Mesothelial cell of epicardium (in vitro differentiated cells): ENCODE measurements around the gene CACNA1C. TPM values are rescaled to one million over a fixed set of nuclear protein-coding genes. Genes with fewer than 3 reads are reported as not detected.

Source experiments
- DNase-seq, 2 experiments: peaks; one replicate each; pipeline ENCODE4 v3.0.0; 2021; ENCODE audit warnings: low spot score in 2 of 2; ENCODE audit not compliant: unreplicated experiment in 2 of 2
- H3K27ac Mint-ChIP-seq: 2 replicates; pipeline ENCODE4 v1.8.0; 2021; ENCODE audit warnings: mixed read lengths
- H3K27me3 Mint-ChIP-seq: 2 replicates; pipeline ENCODE4 v1.8.0; 2021; ENCODE audit warnings: low read depth, mixed read lengths
- H3K36me3 Mint-ChIP-seq: 2 replicates; pipeline ENCODE4 v1.8.0; 2021; ENCODE audit warnings: mixed read lengths
- H3K4me1 Mint-ChIP-seq: 2 replicates; pipeline ENCODE4 v1.8.0; 2021; ENCODE audit warnings: mixed read lengths
- H3K4me3 Mint-ChIP-seq: 2 replicates; pipeline ENCODE4 v1.8.0; 2021; ENCODE audit warnings: mild to moderate bottlenecking, moderate library complexity, mixed read lengths
- H3K9me3 Mint-ChIP-seq: 2 replicates; pipeline ENCODE4 v1.8.0; 2021; ENCODE audit warnings: mixed read lengths
- CTCF ChIP-seq: fragments of 200-600 bp; sonication (generic); IDR thresholded peaks from one replicate; pipeline ENCODE4 v1.5.0; 2021; ENCODE audit warnings: antibody characterized with exemption; ENCODE audit not compliant: unreplicated experiment
- total RNA-seq: library from RNA; stranded (reverse); gene quantifications from 3 replicates; pipeline ENCODE4 v1.2.1, GENCODE V29; 2021

The CACNA1C gene
- total RNA-seq, 1 donor from 2014 or later: 33.6 TPM

GRCh38 chr12:2043054-2043453 is 9.7 kb upstream of the CACNA1C start:
- no peaks in the 10 kb centered on the region for H3K9me3 Mint-ChIP-seq
- no peak overlapping the region for H3K27ac Mint-ChIP-seq
- H3K36me3 Mint-ChIP-seq: no peaks in the 10 kb centered on the region
- H3K27me3 Mint-ChIP-seq: no peaks in the 10 kb centered on the region
- TF ChIP-seq CTCF: no peak
- no peak for DNase-seq
- peaks cover 1% of the 10 kb centered on the region for H3K4me1 Mint-ChIP-seq
- H3K4me3 Mint-ChIP-seq: no peak overlapping the region

DNA sequence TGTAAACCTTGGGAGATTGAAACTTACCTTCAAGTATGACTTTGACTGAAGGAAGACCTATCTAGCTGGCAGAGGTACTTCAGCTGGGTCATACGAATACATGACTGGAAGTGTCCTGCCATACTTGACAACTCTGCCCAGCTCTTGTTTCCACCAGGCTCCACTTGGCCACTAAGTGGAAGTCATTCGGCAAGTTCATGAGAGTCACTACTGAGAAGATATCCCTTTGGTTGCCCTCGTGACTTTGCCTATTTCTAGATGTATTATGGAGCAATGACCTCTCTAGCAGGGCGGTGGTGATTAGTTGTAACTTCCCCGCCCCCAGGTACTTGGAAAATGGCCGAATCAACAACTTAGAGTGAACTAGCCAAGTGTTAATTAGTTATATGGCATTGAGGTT is 8.6 kb upstream of the CACNA1C start:
- no peak for DNase-seq

GRCh38 chr12:2046957-2047356 is 5.8 kb upstream of the CACNA1C start:
- H3K27ac Mint-ChIP-seq: no peak overlapping the region
- no peak for DNase-seq
- no peak overlapping the region for H3K4me3 Mint-ChIP-seq
- H3K36me3 Mint-ChIP-seq: no peaks in the 10 kb centered on the region
- H3K27me3 Mint-ChIP-seq: no peaks in the 10 kb centered on the region
- H3K9me3 Mint-ChIP-seq: no peaks in the 10 kb centered on the region
- peaks cover 29% of the 10 kb centered on the region for H3K4me1 Mint-ChIP-seq
- TF ChIP-seq CTCF: no peak

More for the DNA sequence above, 8.6 kb upstream of the CACNA1C start:
- Mint-ChIP-seq H3K4me3 (no peak overlapping the region), H3K36me3 (no peaks in the 10 kb centered on the region), H3K4me1 (peaks cover 7% of the 10 kb centered on the region), H3K9me3 (no peaks in the 10 kb centered on the region), H3K27ac (no peak overlapping the region), H3K27me3 (no peaks in the 10 kb centered on the region)
- no peak for TF ChIP-seq CTCF

GRCh38 chr12:2047752-2048151 is 5.0 kb upstream of the CACNA1C start:
- DNase-seq: no peak
- H3K4me1 Mint-ChIP-seq: peaks cover 31% of the 10 kb centered on the region
- TF ChIP-seq CTCF: no peak

GRCh38 chr12:2049604-2050540 is 2.9 kb upstream of the CACNA1C start:
- TF ChIP-seq CTCF: no peak
- no peak for DNase-seq
- no peaks in the 10 kb centered on the region for H3K27me3 Mint-ChIP-seq
- no peaks in the 10 kb centered on the region for H3K36me3 Mint-ChIP-seq
- H3K9me3 Mint-ChIP-seq: no peaks in the 10 kb centered on the region
- H3K4me3 Mint-ChIP-seq: no peak overlapping the region
- peaks cover 39% of the 10 kb centered on the region for H3K4me1 Mint-ChIP-seq
- peak overlapping the region; percentile 29 for H3K27ac Mint-ChIP-seq

More at GRCh38 chr12:2047752-2048151, 5.0 kb upstream of the CACNA1C start:
- Mint-ChIP-seq H3K4me3 (no peak overlapping the region), H3K27me3 (no peaks in the 10 kb centered on the region), H3K36me3 (no peaks in the 10 kb centered on the region), H3K27ac (no peak overlapping the region), H3K9me3 (no peaks in the 10 kb centered on the region)
